ENCODE measurements around the gene PCDHGC4. TPM values are rescaled to one million over a fixed set of nuclear protein-coding genes. Genes with fewer than 3 reads are reported as not detected.

Gene PCDHGC4
- total RNA-seq, 1 experiment from 2014 or later, result 2.2 TPM

DNA sequence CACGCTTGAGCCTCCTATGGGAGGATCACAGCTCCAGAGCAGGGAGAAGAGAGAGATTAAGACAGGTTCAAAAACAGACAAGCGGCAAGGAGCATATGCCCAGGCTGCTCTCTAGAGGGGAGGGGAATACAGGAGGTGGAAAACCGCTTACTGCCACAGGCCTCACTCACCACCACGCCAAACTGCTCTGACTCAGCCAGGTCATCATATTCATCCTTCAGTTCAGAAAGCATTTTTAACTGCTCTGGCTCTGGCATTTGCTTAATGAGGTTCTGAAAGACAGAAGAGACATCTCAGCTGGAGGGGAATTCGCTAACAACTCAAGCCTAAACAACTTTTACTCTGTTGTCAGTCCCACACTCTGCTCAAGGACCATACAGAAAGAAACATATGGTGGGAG, 44.2 kb downstream of the PCDHGC4 start:
- no peaks in the 10 kb centered on the region for H3K9me3 Mint-ChIP-seq (ENCODE audit: low read depth, unreplicated experiment)
- TF ChIP-seq, protein P1, sequence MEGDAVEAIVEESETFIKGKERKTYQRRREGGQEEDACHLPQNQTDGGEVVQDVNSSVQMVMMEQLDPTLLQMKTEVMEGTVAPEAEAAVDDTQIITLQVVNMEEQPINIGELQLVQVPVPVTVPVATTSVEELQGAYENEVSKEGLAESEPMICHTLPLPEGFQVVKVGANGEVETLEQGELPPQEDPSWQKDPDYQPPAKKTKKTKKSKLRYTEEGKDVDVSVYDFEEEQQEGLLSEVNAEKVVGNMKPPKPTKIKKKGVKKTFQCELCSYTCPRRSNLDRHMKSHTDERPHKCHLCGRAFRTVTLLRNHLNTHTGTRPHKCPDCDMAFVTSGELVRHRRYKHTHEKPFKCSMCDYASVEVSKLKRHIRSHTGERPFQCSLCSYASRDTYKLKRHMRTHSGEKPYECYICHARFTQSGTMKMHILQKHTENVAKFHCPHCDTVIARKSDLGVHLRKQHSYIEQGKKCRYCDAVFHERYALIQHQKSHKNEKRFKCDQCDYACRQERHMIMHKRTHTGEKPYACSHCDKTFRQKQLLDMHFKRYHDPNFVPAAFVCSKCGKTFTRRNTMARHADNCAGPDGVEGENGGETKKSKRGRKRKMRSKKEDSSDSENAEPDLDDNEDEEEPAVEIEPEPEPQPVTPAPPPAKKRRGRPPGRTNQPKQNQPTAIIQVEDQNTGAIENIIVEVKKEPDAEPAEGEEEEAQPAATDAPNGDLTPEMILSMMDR (IDR thresholded peaks at IDR 0.05; ENCODE audit: unreplicated experiment), result no peak
- no peaks in the 10 kb centered on the region for H3K27me3 Mint-ChIP-seq (ENCODE audit: unreplicated experiment)
- no peak overlapping the region for H3K27ac Mint-ChIP-seq (ENCODE audit: unreplicated experiment)
- CTCF ChIA-PET, result interaction anchor here (0.7 kb wide), 1 partner anchor 54 kb away, joined by 3 read pairs; the partner anchor contains the start of gene PCDHGC3
- H3K4me3 Mint-ChIP-seq (ENCODE audit: low read depth, unreplicated experiment), result no peak overlapping the region
- peaks cover 37% of the 10 kb centered on the region for H3K36me3 Mint-ChIP-seq (ENCODE audit: insufficient read depth, unreplicated experiment)
- no TSS peak for BruUV-seq (replicated peaks)
- intact Hi-C loops (cut with micrococcal nuclease; ENCODE audit: unreplicated experiment), result loop anchor here (10.0 kb wide), 1 partner anchor 524 kb away; no protein-coding TSS in a partner anchor
- peaks cover 25% of the 10 kb centered on the region for H3K4me1 Mint-ChIP-seq (ENCODE audit: low read depth, unreplicated experiment)
- DNase-seq, result no peak

DNA sequence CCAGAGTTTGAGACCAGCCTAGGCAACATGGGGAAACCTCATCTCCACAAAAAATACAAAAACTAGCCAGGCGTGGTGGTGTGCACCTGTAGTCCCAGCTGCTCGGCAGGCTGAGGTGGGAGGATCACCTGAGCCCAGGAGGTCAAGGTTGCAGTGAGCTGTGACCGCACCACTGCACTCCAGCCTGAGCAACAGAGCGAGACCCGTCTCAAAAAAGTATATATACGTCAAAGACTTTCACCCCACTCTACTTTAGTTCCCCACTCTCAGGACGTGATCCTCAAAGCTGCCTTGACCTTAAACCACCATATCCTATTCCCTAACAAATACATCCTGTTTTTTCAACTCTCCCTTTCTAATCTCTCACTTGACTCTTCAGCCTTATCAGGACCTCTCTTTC, 45.0 kb downstream of the PCDHGC4 start:
- no peak for DNase-seq
- TF ChIP-seq, protein P1 (IDR thresholded peaks at IDR 0.05; ENCODE audit: unreplicated experiment), result no peak
- BruUV-seq (replicated peaks), result no TSS peak
- intact Hi-C loops (cut with micrococcal nuclease; ENCODE audit: unreplicated experiment), result loop anchor here (10.0 kb wide), 1 partner anchor 525 kb away; no protein-coding TSS in a partner anchor
- Mint-ChIP-seq H3K36me3 (ENCODE audit: insufficient read depth, unreplicated experiment) (peaks cover 34% of the 10 kb centered on the region), H3K9me3 (ENCODE audit: low read depth, unreplicated experiment) (no peaks in the 10 kb centered on the region), H3K27ac (ENCODE audit: unreplicated experiment) (no peak overlapping the region), H3K4me1 (ENCODE audit: low read depth, unreplicated experiment) (peaks cover 25% of the 10 kb centered on the region), H3K27me3 (ENCODE audit: unreplicated experiment) (no peaks in the 10 kb centered on the region), H3K4me3 (ENCODE audit: low read depth, unreplicated experiment) (no peak overlapping the region)
- CTCF ChIA-PET, result no interaction called here

DNA sequence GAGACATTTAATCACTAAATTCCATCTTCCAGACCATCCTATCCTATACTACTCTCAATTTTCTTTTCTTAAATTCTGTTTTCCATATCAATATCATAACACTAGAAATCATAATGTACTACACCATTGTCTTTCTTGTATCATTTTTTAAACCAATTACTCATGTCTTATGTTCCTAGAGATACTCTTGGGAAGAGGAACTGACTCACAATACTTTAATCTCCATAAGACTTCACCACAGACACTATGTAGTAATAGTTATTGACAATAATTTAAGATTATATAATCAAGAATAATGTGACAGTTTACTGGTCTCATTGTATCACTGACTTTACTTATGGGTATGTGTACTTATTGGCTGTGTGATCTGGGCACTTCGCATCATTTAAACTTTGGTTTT, 47.9 kb downstream of the PCDHGC4 start:
- no TSS peak for BruUV-seq (replicated peaks)
- TF ChIP-seq, protein P1 (IDR thresholded peaks at IDR 0.05; ENCODE audit: unreplicated experiment), result no peak
- no peak overlapping the region for H3K27ac Mint-ChIP-seq (ENCODE audit: unreplicated experiment)
- CTCF ChIA-PET, result no interaction called here
- intact Hi-C loops (cut with micrococcal nuclease; ENCODE audit: unreplicated experiment), result no loop called here
- H3K4me3 Mint-ChIP-seq (ENCODE audit: low read depth, unreplicated experiment), result no peak overlapping the region
- H3K27me3 Mint-ChIP-seq (ENCODE audit: unreplicated experiment), result no peaks in the 10 kb centered on the region
- H3K9me3 Mint-ChIP-seq (ENCODE audit: low read depth, unreplicated experiment), result no peaks in the 10 kb centered on the region
- H3K4me1 Mint-ChIP-seq (ENCODE audit: low read depth, unreplicated experiment), result peaks cover 13% of the 10 kb centered on the region
- peaks cover 7% of the 10 kb centered on the region for H3K36me3 Mint-ChIP-seq (ENCODE audit: insufficient read depth, unreplicated experiment)
- DNase-seq, result no peak

DNA sequence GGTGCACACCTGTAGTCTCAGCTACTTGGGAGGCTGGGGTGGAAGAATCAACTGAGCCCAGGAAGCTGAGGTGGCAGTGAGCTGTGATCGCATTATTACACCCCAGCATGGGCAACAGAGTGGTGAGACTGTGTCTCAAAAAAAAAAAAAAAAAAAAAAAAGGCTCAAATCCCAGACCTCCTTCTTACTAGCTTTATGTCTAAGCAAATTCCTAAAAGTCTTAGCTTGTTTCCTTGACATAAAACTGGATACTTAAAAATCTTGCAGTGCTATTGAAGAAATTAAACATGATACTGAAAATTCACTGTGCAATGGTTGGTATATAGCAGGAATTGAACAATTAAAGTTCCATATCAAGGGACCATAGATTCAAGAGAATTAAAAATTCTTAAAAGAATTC, 49.1 kb downstream of the PCDHGC4 start:
- CTCF ChIA-PET, result interaction anchor here (0.6 to 0.7 kb wide), 2 partner anchors 9 to 143 kb away, joined by 3 to 4 read pairs; no protein-coding TSS in a partner anchor
- no peaks in the 10 kb centered on the region for H3K27me3 Mint-ChIP-seq (ENCODE audit: unreplicated experiment)
- no peak overlapping the region for H3K4me3 Mint-ChIP-seq (ENCODE audit: low read depth, unreplicated experiment)
- no TSS peak for BruUV-seq (replicated peaks)
- H3K9me3 Mint-ChIP-seq (ENCODE audit: low read depth, unreplicated experiment), result no peaks in the 10 kb centered on the region
- intact Hi-C loops (cut with micrococcal nuclease; ENCODE audit: unreplicated experiment), result no loop called here
- DNase-seq, result no peak
- H3K36me3 Mint-ChIP-seq (ENCODE audit: insufficient read depth, unreplicated experiment), result peaks cover 6% of the 10 kb centered on the region
- no peak overlapping the region for H3K27ac Mint-ChIP-seq (ENCODE audit: unreplicated experiment)
- H3K4me1 Mint-ChIP-seq (ENCODE audit: low read depth, unreplicated experiment), result peaks cover 13% of the 10 kb centered on the region
- TF ChIP-seq, protein P1 (IDR thresholded peaks at IDR 0.05; ENCODE audit: unreplicated experiment), result no peak

Measured in Calu3 (cell line).